GM12878 (cell line): Measurements from ENCODE around the gene LPIN3. TPM values are rescaled to one million over a fixed set of nuclear protein-coding genes. Genes with fewer than 3 reads are reported as not detected.
A peak's percentile ranks its signal among the peaks of the same experiment; 100 is the strongest.

ENCODE experiments used
- ATAC-seq: fragments of 200-7000 bp; cut with Tn5 transposase; 3 replicates; pipeline ENCODE4 v1.9.1; 2020; ENCODE audit warnings: mild to moderate bottlenecking, moderate library complexity
- BruUV-seq: library from RNA; stranded (reverse); fragments of 400-500 nt; replicated peaks from 2 replicates; lab custom pipeline; 2021; lab: Mats Ljungman, UMichigan
- CTCF ChIA-PET: fragments of 300-600 bp; sonication (Branson Sonifier 250); formaldehyde crosslinking; extraction: SDS; loops from one replicate; lab custom pipeline; 2021; ENCODE audit warnings: inconsistent platforms; lab: Yijun Ruan, JAX
- POLR2A ChIA-PET: fragments of 350-600 bp; formaldehyde crosslinking; extraction: SDS; loops from one replicate; lab custom pipeline; 2021; ENCODE audit warnings: inconsistent platforms; lab: Charles Lee
- RAD21 ChIA-PET: fragments of 300-600 bp; sonication (Branson Sonifier 250); formaldehyde crosslinking; loops from one replicate; lab custom pipeline; 2023; ENCODE audit warnings: antibody characterized with exemption; ENCODE audit not compliant: unreplicated experiment; lab: Charles Lee
- SMC1A ChIA-PET: fragments of 300-600 bp; sonication (Branson Sonifier 250); formaldehyde crosslinking; loops from one replicate; lab custom pipeline; 2023; ENCODE audit not compliant: unreplicated experiment, uncharacterized antibody; lab: Charles Lee
- DNase-seq: peaks from one replicate; pipeline ENCODE4 v3.0.0-alpha.2; 2011; ENCODE audit warnings: low read depth, low spot score
- FAIRE-seq: peaks from 3 replicates; lab custom pipeline; 2011; peaks lifted over from hg19 to GRCh38; lab: Jason Lieb, UNC
- H2AFZ ChIP-seq: 2 replicates; pipeline ENCODE4 v1.6.0; 2011; ENCODE audit warnings: low read depth, low read length, control low read depth; ENCODE audit not compliant: control insufficient read depth
- H3K27ac ChIP-seq: 2 replicates; pipeline ENCODE4 v1.5.1; 2011; ENCODE audit warnings: control low read depth; ENCODE audit not compliant: control insufficient read depth, insufficient read depth
- H3K27me3 ChIP-seq, 2 experiments: replicated peaks in 1 of 2; 2 replicates each; pipeline versions ENCODE4 v1.6.0 to v1.6.1; 2011; ENCODE audit warnings: low read length in 1 of 2; ENCODE audit not compliant: control insufficient read depth in 2 of 2, insufficient read depth in 2 of 2
- H3K36me3 ChIP-seq, 2 experiments: 2 replicates each; pipeline ENCODE4 v1.5.1; 2011; ENCODE audit warnings: low read length in 1 of 2; ENCODE audit not compliant: control insufficient read depth in 2 of 2, insufficient read depth in 2 of 2
- H3K4me1 ChIP-seq: 2 replicates; pipeline ENCODE4 v1.6.1; 2011; ENCODE audit warnings: mild to moderate bottlenecking, low read length, moderate library complexity, mixed read lengths; ENCODE audit not compliant: control insufficient read depth, insufficient read depth
- H3K4me2 ChIP-seq: 2 replicates; pipeline ENCODE4 v1.6.0; 2011; ENCODE audit warnings: control low read depth; ENCODE audit not compliant: control insufficient read depth, insufficient read depth
- H3K4me3 ChIP-seq: fragments of 200-600 bp; sonication (generic); 2 replicates; pipeline ENCODE4 v1.5.1; 2016
- H3K79me2 ChIP-seq: 2 replicates; pipeline ENCODE4 v1.6.0; 2011; ENCODE audit warnings: low read length; ENCODE audit not compliant: control insufficient read depth, insufficient read depth
- H3K9ac ChIP-seq: 2 replicates; pipeline ENCODE4 v1.8.0; 2011; ENCODE audit warnings: low read length, control low read depth, mixed read lengths; ENCODE audit not compliant: control insufficient read depth, insufficient read depth
- H3K9me3 ChIP-seq: replicated peaks from 3 replicates; pipeline ENCODE4 v1.5.1; 2011; ENCODE audit warnings: mild to moderate bottlenecking, low read length; ENCODE audit not compliant: control insufficient read depth, insufficient read depth
- H4K20me1 ChIP-seq: 2 replicates; pipeline ENCODE4 v1.6.0; 2011; ENCODE audit not compliant: control insufficient read depth, insufficient read depth
- BMI1 ChIP-seq: fragments of 450-650 bp; IDR thresholded peaks from 2 replicates; pipeline ENCODE4 v1.6.1; 2016; ENCODE audit warnings: mild to moderate bottlenecking, moderate library complexity, borderline replicate concordance
- CBX5 ChIP-seq: sonication (generic); IDR thresholded peaks from 2 replicates; pipeline ENCODE4 v1.6.1; 2016; ENCODE audit warnings: low read depth, moderate library complexity, mild to moderate bottlenecking, inconsistent platforms
- CHD1 ChIP-seq: IDR thresholded peaks from 2 replicates; pipeline ENCODE4 v1.6.1; 2012; ENCODE audit warnings: low read depth, low read length, improper control_type of control experiment
- EGR1 ChIP-seq, 2 experiments: IDR thresholded peaks; 1 replicate in 1 of 2; 2 replicates in 1 of 2; pipeline ENCODE4 v1.6.1; 2011 to 2012; ENCODE audit warnings: low read depth in 2 of 2, low read length in 2 of 2, borderline replicate concordance in 1 of 2, mild to moderate bottlenecking in 1 of 2, moderate library complexity in 1 of 2
- LARP7 ChIP-seq: fragments of 450-650 bp; IDR thresholded peaks from 2 replicates; pipeline ENCODE4 v1.6.1; 2017; ENCODE audit warnings: mild to moderate bottlenecking
- MAX ChIP-seq: IDR thresholded peaks from 2 replicates; pipeline ENCODE4 v1.6.1; 2012; ENCODE audit warnings: low read depth, low read length, improper control_type of control experiment
- MTA2 ChIP-seq: fragments of 450-650 bp; IDR thresholded peaks from 2 replicates; pipeline ENCODE4 v1.6.1; 2016; ENCODE audit warnings: low read depth, mild to moderate bottlenecking, moderate library complexity
- MYB ChIP-seq: fragments of 150-350 bp; IDR thresholded peaks from 2 replicates; pipeline ENCODE4 v1.6.1; 2014; ENCODE audit warnings: mild to moderate bottlenecking, low read depth, low read length, borderline replicate concordance
- MYC ChIP-seq: IDR thresholded peaks from 2 replicates; pipeline ENCODE4 v1.6.1; 2011; ENCODE audit warnings: mild to moderate bottlenecking, low read length, moderate library complexity, inconsistent platforms; ENCODE audit not compliant: insufficient read depth, insufficient replicate concordance, insufficient read length, severe bottlenecking
- RCOR1 ChIP-seq: conservative IDR thresholded peaks from 2 replicates; pipeline ENCODE4 v1.6.1; 2012; ENCODE audit warnings: low read depth, low read length, improper control_type of control experiment
- SMARCA5 ChIP-seq: fragments of 450-650 bp; IDR thresholded peaks from 2 replicates; pipeline ENCODE4 v1.6.1; 2017; ENCODE audit warnings: mild to moderate bottlenecking
- YY1 ChIP-seq: IDR thresholded peaks from 2 replicates; pipeline ENCODE4 v1.6.1; 2011; ENCODE audit warnings: low read depth, mild to moderate bottlenecking, low read length
- ZBTB11 ChIP-seq: fragments of 450-650 bp; formaldehyde crosslinking; IDR thresholded peaks from 2 replicates; pipeline ENCODE4 v1.5.0; 2022; ENCODE audit warnings: mild to moderate bottlenecking, missing genetic modification characterization
- ZNF217 ChIP-seq: fragments of 450-650 bp; IDR thresholded peaks from 2 replicates; pipeline ENCODE4 v1.6.1; 2017; ENCODE audit warnings: antibody characterized with exemption, mild to moderate bottlenecking
- WGBS: methylation state at CpG from one replicate; pipeline ENCODE4 v1.1.6; 2016; ENCODE audit warnings: low lambda C conversion rate; ENCODE audit not compliant: insufficient replicate concordance, insufficient coverage; ENCODE audit errors: missing lambda C conversion rate; 5-methylcytosine and 5-hydroxymethylcytosine counted together
- in situ Hi-C: fragments of 300-500 bp; cut with MboI; formaldehyde crosslinking; loops from 9 replicates; pipeline ENCODE4 v1.14.3; 2018; ENCODE audit warnings: mixed read lengths
- intact Hi-C: fragments of 100-400 bp; cut with micrococcal nuclease; formaldehyde crosslinking; loops from one replicate; pipeline ENCODE4 v1.14.2; 2022; ENCODE audit not compliant: unreplicated experiment
- polyA plus RNA-seq, 11 experiments: library from polyadenylated mRNA; depleted of rRNA in 4 of 11; unstranded in 6 of 11; stranded (reverse) in 5 of 11; fragments of >200 nt; fragmentation: Nextera tagmentation in 4 of 11; fragmentation: Illumina TruSeq in 1 of 11; extraction: Ambion mirVana in 4 of 11; extraction: Trizol in 1 of 11; gene quantifications; 1 replicate in 1 of 11; 2 replicates in 10 of 11; pipeline versions ENCODE4 v1.2.1 to v1.2.3, GENCODE V29; 2011 to 2016; ENCODE audit warnings: inconsistent platforms in 2 of 11, missing spikeins in 2 of 11, low read depth in 1 of 11
- total RNA-seq, 4 experiments: library from RNA; depleted of rRNA in 3 of 4; stranded (reverse); fragments of >200 nt in 3 of 4; fragmentation: Illumina TruSeq in 1 of 4; extraction: Trizol in 1 of 4; gene quantifications; 2 replicates each; pipeline versions ENCODE4 v1.2.1 to v1.2.3, GENCODE V29; 2013 to 2021
- TF ChIP-seq, protein P1 (sequence below): fragments of 150-350 bp; IDR thresholded peaks from 2 replicates; pipeline ENCODE4 v1.6.1; 2016; ENCODE audit warnings: low read depth, low read length

Gene LPIN3
- total and polyA plus RNA-seq, 10 of the 15 experiments (the other 5 are each of a cell fraction or from before 2014, with no cell fraction given), result 0.13 to 1.3 (median 0.51) TPM

GRCh38 chr20:41316602-41317545, 23.7 kb upstream of the LPIN3 start:
- WGBS, result 2% methylated on average over 36 of the region's 66 CpGs
- no TSS peak for BruUV-seq
- in situ Hi-C loops (no loop called here), intact Hi-C loops (loop anchor here (5.0 to 10.0 kb wide), 2 partner anchors 180 to 332 kb away; partner anchors contain the start of gene PLCG1)
- ChIA-PET POLR2A (interaction anchor here (1.0 to 2.6 kb wide), 2 partner anchors 11 to 14 kb away, joined by 3 to 10 read pairs; no protein-coding TSS in a partner anchor), CTCF (interaction anchor here (1.4 kb wide), 1 partner anchor 182 kb away, joined by 4 read pairs; no protein-coding TSS in a partner anchor), RAD21 (interaction anchor here (0.6 kb wide), 2 partner anchors 10 to 1560 kb away, joined by 3 read pairs; no protein-coding TSS in a partner anchor), SMC1A (interaction anchor here (0.7 to 2.2 kb wide), 2 partner anchors 10 to 159 kb away, joined by 3 to 16 read pairs; no protein-coding TSS in a partner anchor)
- Histone ChIP-seq H3K9me3 (no peaks in the 10 kb centered on the region), H4K20me1 (no peaks in the 10 kb centered on the region), H3K4me2 (peak overlapping the region; percentile 97), H3K79me2 (peaks cover 8% of the 10 kb centered on the region), H3K27me3 (no peaks in the 10 kb centered on the region), H3K27ac (peak overlapping the region; percentile 61), H3K9ac (peak overlapping the region; percentile 82), H2AFZ (peak overlapping the region; percentile 91), H3K4me1 (peaks cover 3% of the 10 kb centered on the region; the same call in 1 of the 2 replicates), H3K4me3 (peak overlapping the region; percentile 96), H3K36me3 (no peaks in the 10 kb centered on the region)
- ATAC-seq (peak; percentile 69), FAIRE-seq (peak; percentile 44), DNase-seq (no peak)
- TF ChIP-seq CBX5, result no peak
- no peak for TF ChIP-seq MYB
- 0 out of 2 replicates have a peak, but pooled peaks have one; percentile 6 for TF ChIP-seq YY1
- no peak for TF ChIP-seq CHD1
- no peak for TF ChIP-seq MTA2
- TF ChIP-seq EGR1 (IDR thresholded peaks at IDR 0.05; ENCODE audit: borderline replicate concordance in 1 of 2, low read depth in 2 of 2, low read length in 2 of 2), result peak in 1 of 2 experiments; percentile 82; a peak in 2 of 3 replicates
- TF ChIP-seq ZNF217, result peak; percentile 36; the same call in 1 of the 2 replicates
- TF ChIP-seq RCOR1, result no peak
- TF ChIP-seq MAX, result peak; percentile 48
- TF ChIP-seq, protein P1, sequence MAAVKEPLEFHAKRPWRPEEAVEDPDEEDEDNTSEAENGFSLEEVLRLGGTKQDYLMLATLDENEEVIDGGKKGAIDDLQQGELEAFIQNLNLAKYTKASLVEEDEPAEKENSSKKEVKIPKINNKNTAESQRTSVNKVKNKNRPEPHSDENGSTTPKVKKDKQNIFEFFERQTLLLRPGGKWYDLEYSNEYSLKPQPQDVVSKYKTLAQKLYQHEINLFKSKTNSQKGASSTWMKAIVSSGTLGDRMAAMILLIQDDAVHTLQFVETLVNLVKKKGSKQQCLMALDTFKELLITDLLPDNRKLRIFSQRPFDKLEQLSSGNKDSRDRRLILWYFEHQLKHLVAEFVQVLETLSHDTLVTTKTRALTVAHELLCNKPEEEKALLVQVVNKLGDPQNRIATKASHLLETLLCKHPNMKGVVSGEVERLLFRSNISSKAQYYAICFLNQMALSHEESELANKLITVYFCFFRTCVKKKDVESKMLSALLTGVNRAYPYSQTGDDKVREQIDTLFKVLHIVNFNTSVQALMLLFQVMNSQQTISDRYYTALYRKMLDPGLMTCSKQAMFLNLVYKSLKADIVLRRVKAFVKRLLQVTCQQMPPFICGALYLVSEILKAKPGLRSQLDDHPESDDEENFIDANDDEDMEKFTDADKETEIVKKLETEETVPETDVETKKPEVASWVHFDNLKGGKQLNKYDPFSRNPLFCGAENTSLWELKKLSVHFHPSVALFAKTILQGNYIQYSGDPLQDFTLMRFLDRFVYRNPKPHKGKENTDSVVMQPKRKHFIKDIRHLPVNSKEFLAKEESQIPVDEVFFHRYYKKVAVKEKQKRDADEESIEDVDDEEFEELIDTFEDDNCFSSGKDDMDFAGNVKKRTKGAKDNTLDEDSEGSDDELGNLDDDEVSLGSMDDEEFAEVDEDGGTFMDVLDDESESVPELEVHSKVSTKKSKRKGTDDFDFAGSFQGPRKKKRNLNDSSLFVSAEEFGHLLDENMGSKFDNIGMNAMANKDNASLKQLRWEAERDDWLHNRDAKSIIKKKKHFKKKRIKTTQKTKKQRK, result no peak
- no peak for TF ChIP-seq ZBTB11 (CRISPR knock-in tag)
- no peak for TF ChIP-seq SMARCA5
- TF ChIP-seq MYC, result no peak
- 0 out of 2 replicates have a peak, but pooled peaks have one; percentile 43 for TF ChIP-seq LARP7
- TF ChIP-seq BMI1, result no peak
